Activated CD8-positive, alpha-beta memory T cell treated with anti-CD3 and anti-CD28 coated beads for 4 hours (primary cell): ENCODE data around the gene CDO1.

ENCODE experiments used
- DNase-seq, 2 donors: peaks; one replicate each; pipeline ENCODE4 v3.0.0-alpha.2; 2020; ENCODE audit warnings: low read depth in 2 of 2

The CDO1 gene

GRCh38 chr5:115816226-115817081, at the start of gene CDO1:
Gene CDO1, minus strand, starts transcription at chr5:115816659. Its CDS starts 262 bp downstream, at chr5:115816397.
- no peak for DNase-seq

- no peak for DNase-seq
Observed at GRCh38 chr5:115859378-115859777, 42.9 kb upstream of the CDO1 start.

- no peak for DNase-seq
Observed at GRCh38 chr5:115858396-115858795, 41.9 kb upstream of the CDO1 start.

GRCh38 chr5:115857626-115858349, 41.3 kb upstream of the CDO1 start:
- no peak for DNase-seq

GRCh38 chr5:115857057-115857479, 40.6 kb upstream of the CDO1 start:
- DNase-seq: no peak

- DNase-seq: no peak
Observed at GRCh38 chr5:115855959-115856358, 39.5 kb upstream of the CDO1 start.

GRCh38 chr5:115854139-115854538, 37.7 kb upstream of the CDO1 start:
- DNase-seq: no peak

GRCh38 chr5:115850744-115851416, 34.4 kb upstream of the CDO1 start:
- no peak for DNase-seq

GRCh38 chr5:115849258-115849798, 32.9 kb upstream of the CDO1 start:
- no peak for DNase-seq

GRCh38 chr5:115847290-115847689, 30.8 kb upstream of the CDO1 start:
- no peak for DNase-seq

- DNase-seq: no peak
Observed at GRCh38 chr5:115844321-115844817, 27.9 kb upstream of the CDO1 start.

GRCh38 chr5:115843444-115844130, 27.1 kb upstream of the CDO1 start:
- no peak for DNase-seq

GRCh38 chr5:115842952-115843351, 26.5 kb upstream of the CDO1 start:
- DNase-seq: no peak

GRCh38 chr5:115842089-115842935, 25.9 kb upstream of the CDO1 start:
- no peak for DNase-seq

- peak; percentile 80 to 84 for DNase-seq
Observed at GRCh38 chr5:115841382-115842088, 25.1 kb upstream of the CDO1 start, which contains the start of the genes AP3S1 and ATG12. Gene AP3S1, plus strand, starts transcription at chr5:115841935. Its CDS starts 103 bp downstream, at chr5:115842038. Gene ATG12, minus strand, starts transcription at chr5:115841565. Its CDS starts 13 bp downstream, at chr5:115841552.

- no peak for DNase-seq
Observed at GRCh38 chr5:115840873-115841272, 24.4 kb upstream of the CDO1 start.

- DNase-seq: no peak
Observed at GRCh38 chr5:115838885-115839518, 22.5 kb upstream of the CDO1 start.

- no peak for DNase-seq
Observed at GRCh38 chr5:115835481-115835880, 19.0 kb upstream of the CDO1 start.

- no peak for DNase-seq
Observed at GRCh38 chr5:115831163-115831768, 14.8 kb upstream of the CDO1 start.
